Activated naive CD8-positive, alpha-beta T cell treated with anti-CD3 and anti-CD28 coated beads for 36 hours (primary cell): Measurements from ENCODE around the gene TBC1D1. TPM values are rescaled to one million over a fixed set of nuclear protein-coding genes. Genes with fewer than 3 reads are reported as not detected.

Source experiments
- DNase-seq: peaks from one replicate; pipeline ENCODE4 v3.0.0; 2021
- H3K27ac Mint-ChIP-seq: one replicate; pipeline ENCODE4 v1.8.0; 2022; ENCODE audit warnings: mild to moderate bottlenecking, moderate library complexity, mixed read lengths
- H3K27me3 Mint-ChIP-seq: one replicate; pipeline ENCODE4 v1.8.0; 2022; ENCODE audit warnings: mild to moderate bottlenecking, mixed read lengths
- H3K36me3 Mint-ChIP-seq: one replicate; pipeline ENCODE4 v1.8.0; 2021; ENCODE audit warnings: mild to moderate bottlenecking, mixed read lengths
- H3K4me1 Mint-ChIP-seq: one replicate; pipeline ENCODE4 v1.8.0; 2021; ENCODE audit warnings: mixed read lengths
- H3K4me3 Mint-ChIP-seq: one replicate; pipeline ENCODE4 v1.8.0; 2022; ENCODE audit warnings: mild to moderate bottlenecking, moderate library complexity, mixed read lengths
- H3K9me3 Mint-ChIP-seq: one replicate; pipeline ENCODE4 v1.8.0; 2022; ENCODE audit warnings: mixed read lengths
- total RNA-seq, 2 experiments: library from RNA; stranded (reverse); gene quantifications; one replicate each; pipeline ENCODE4 v1.2.3, GENCODE V29; 2021

The TBC1D1 gene
- 10 to 100 TPM; 79.6 to 80.3 TPM for total RNA-seq

- peak within 1 kb of the TSS; percentile 96 for H3K27ac Mint-ChIP-seq
- no peak for DNase-seq
- H3K4me1 Mint-ChIP-seq = peaks cover 31% of the 10 kb centered on the region
- H3K4me3 Mint-ChIP-seq = peak within 1 kb of the TSS; percentile 84
- peaks cover 3% of the 10 kb centered on the region for H3K27me3 Mint-ChIP-seq
- H3K36me3 Mint-ChIP-seq = peaks cover 8% of the 10 kb centered on the region
- no peaks in the 10 kb centered on the region for H3K9me3 Mint-ChIP-seq
Observed at GRCh38 chr4:37890801-37891259, at the start of gene TBC1D1. Gene TBC1D1, plus strand, starts transcription at chr4:37891084. Its CDS starts 11,012 bp downstream, at chr4:37902096.

GRCh38 chr4:37844204-37844603 lies 46.7 kb upstream of the TBC1D1 start:
- Mint-ChIP-seq H3K27ac (no peak overlapping the region), H3K4me3 (no peak overlapping the region), H3K36me3 (peaks cover 17% of the 10 kb centered on the region), H3K9me3 (no peaks in the 10 kb centered on the region), H3K4me1 (peaks cover 2% of the 10 kb centered on the region), H3K27me3 (no peaks in the 10 kb centered on the region)
- no peak for DNase-seq

- Mint-ChIP-seq H3K4me1 (no peaks in the 10 kb centered on the region), H3K36me3 (peaks cover 17% of the 10 kb centered on the region)
Observed at GRCh38 chr4:37845201-37845600, 45.7 kb upstream of the TBC1D1 start.

GRCh38 chr4:37847311-37847884 lies 43.5 kb upstream of the TBC1D1 start:
- no peaks in the 10 kb centered on the region for H3K27me3 Mint-ChIP-seq
- peaks cover 12% of the 10 kb centered on the region for H3K36me3 Mint-ChIP-seq
- no peaks in the 10 kb centered on the region for H3K9me3 Mint-ChIP-seq
- no peak overlapping the region for H3K27ac Mint-ChIP-seq
- DNase-seq = no peak
- H3K4me1 Mint-ChIP-seq = no peaks in the 10 kb centered on the region
- no peak overlapping the region for H3K4me3 Mint-ChIP-seq

More at GRCh38 chr4:37845201-37845600, 45.7 kb upstream of the TBC1D1 start:
- no peak for DNase-seq
- H3K9me3 Mint-ChIP-seq = no peaks in the 10 kb centered on the region
- H3K27ac Mint-ChIP-seq = no peak overlapping the region
- no peak overlapping the region for H3K4me3 Mint-ChIP-seq
- H3K27me3 Mint-ChIP-seq = no peaks in the 10 kb centered on the region

- no peaks in the 10 kb centered on the region for H3K9me3 Mint-ChIP-seq
- no peaks in the 10 kb centered on the region for H3K27me3 Mint-ChIP-seq
- peaks cover 7% of the 10 kb centered on the region for H3K36me3 Mint-ChIP-seq
- H3K27ac Mint-ChIP-seq = no peak overlapping the region
- H3K4me3 Mint-ChIP-seq = no peak overlapping the region
- H3K4me1 Mint-ChIP-seq = no peaks in the 10 kb centered on the region
- DNase-seq = no peak
Observed at GRCh38 chr4:37852376-37852775, 38.5 kb upstream of the TBC1D1 start.

GRCh38 chr4:37858112-37858511 lies 32.8 kb upstream of the TBC1D1 start:
- H3K27me3 Mint-ChIP-seq = no peaks in the 10 kb centered on the region
- no peaks in the 10 kb centered on the region for H3K4me1 Mint-ChIP-seq
- no peak for DNase-seq
- H3K4me3 Mint-ChIP-seq = no peak overlapping the region
- no peak overlapping the region for H3K27ac Mint-ChIP-seq
- no peaks in the 10 kb centered on the region for H3K9me3 Mint-ChIP-seq
- peaks cover 20% of the 10 kb centered on the region for H3K36me3 Mint-ChIP-seq

- Mint-ChIP-seq H3K36me3 (peaks cover 26% of the 10 kb centered on the region), H3K4me3 (no peak overlapping the region), H3K27me3 (no peaks in the 10 kb centered on the region), H3K9me3 (no peaks in the 10 kb centered on the region), H3K4me1 (no peaks in the 10 kb centered on the region), H3K27ac (no peak overlapping the region)
- DNase-seq = no peak
Observed at GRCh38 chr4:37858872-37859271, 32.0 kb upstream of the TBC1D1 start.

- Mint-ChIP-seq H3K27me3 (no peaks in the 10 kb centered on the region), H3K9me3 (no peaks in the 10 kb centered on the region), H3K27ac (no peak overlapping the region), H3K36me3 (peaks cover 30% of the 10 kb centered on the region), H3K4me3 (no peak overlapping the region), H3K4me1 (no peaks in the 10 kb centered on the region)
- no peak for DNase-seq
Observed at GRCh38 chr4:37860266-37860665, 30.6 kb upstream of the TBC1D1 start.

- DNase-seq = no peak
- Mint-ChIP-seq H3K9me3 (no peaks in the 10 kb centered on the region), H3K27ac (no peak overlapping the region), H3K27me3 (no peaks in the 10 kb centered on the region), H3K36me3 (peaks cover 44% of the 10 kb centered on the region), H3K4me3 (no peak overlapping the region), H3K4me1 (no peaks in the 10 kb centered on the region)
Observed at GRCh38 chr4:37862961-37863360, 27.9 kb upstream of the TBC1D1 start.

GRCh38 chr4:37864786-37865185 lies 26.1 kb upstream of the TBC1D1 start:
- peaks cover 35% of the 10 kb centered on the region for H3K36me3 Mint-ChIP-seq
- no peak overlapping the region for H3K27ac Mint-ChIP-seq
- no peaks in the 10 kb centered on the region for H3K9me3 Mint-ChIP-seq
- H3K4me1 Mint-ChIP-seq = no peaks in the 10 kb centered on the region
- no peak for DNase-seq
- H3K27me3 Mint-ChIP-seq = no peaks in the 10 kb centered on the region
- no peak overlapping the region for H3K4me3 Mint-ChIP-seq

- peaks cover 35% of the 10 kb centered on the region for H3K36me3 Mint-ChIP-seq
- no peak overlapping the region for H3K4me3 Mint-ChIP-seq
- H3K27ac Mint-ChIP-seq = no peak overlapping the region
- no peaks in the 10 kb centered on the region for H3K4me1 Mint-ChIP-seq
- no peak for DNase-seq
- no peaks in the 10 kb centered on the region for H3K9me3 Mint-ChIP-seq
- no peaks in the 10 kb centered on the region for H3K27me3 Mint-ChIP-seq
Observed at GRCh38 chr4:37865450-37865849, 25.4 kb upstream of the TBC1D1 start.

GRCh38 chr4:37867102-37867501 lies 23.8 kb upstream of the TBC1D1 start:
- no peak overlapping the region for H3K4me3 Mint-ChIP-seq
- peaks cover 6% of the 10 kb centered on the region for H3K4me1 Mint-ChIP-seq
- no peak overlapping the region for H3K27ac Mint-ChIP-seq
- no peaks in the 10 kb centered on the region for H3K9me3 Mint-ChIP-seq
- DNase-seq = no peak
- peaks cover 41% of the 10 kb centered on the region for H3K36me3 Mint-ChIP-seq
- no peaks in the 10 kb centered on the region for H3K27me3 Mint-ChIP-seq

GRCh38 chr4:37868238-37868637 lies 22.6 kb upstream of the TBC1D1 start:
- H3K4me3 Mint-ChIP-seq = no peak overlapping the region

GRCh38 chr4:37872310-37872988 lies 18.4 kb upstream of the TBC1D1 start:
- Mint-ChIP-seq H3K4me3 (no peak overlapping the region), H3K4me1 (peaks cover 20% of the 10 kb centered on the region), H3K36me3 (peaks cover 17% of the 10 kb centered on the region), H3K27ac (peak overlapping the region; percentile 58), H3K9me3 (no peaks in the 10 kb centered on the region), H3K27me3 (no peaks in the 10 kb centered on the region)
- no peak for DNase-seq

More at GRCh38 chr4:37868238-37868637, 22.6 kb upstream of the TBC1D1 start:
- Mint-ChIP-seq H3K36me3 (peaks cover 37% of the 10 kb centered on the region), H3K9me3 (no peaks in the 10 kb centered on the region), H3K27me3 (no peaks in the 10 kb centered on the region), H3K27ac (no peak overlapping the region), H3K4me1 (peaks cover 14% of the 10 kb centered on the region)
- DNase-seq = no peak

- Mint-ChIP-seq H3K4me1 (peaks cover 20% of the 10 kb centered on the region), H3K27ac (no peak overlapping the region), H3K4me3 (no peak overlapping the region), H3K9me3 (no peaks in the 10 kb centered on the region), H3K36me3 (peaks cover 12% of the 10 kb centered on the region), H3K27me3 (no peaks in the 10 kb centered on the region)
- no peak for DNase-seq
Observed at GRCh38 chr4:37873386-37873785, 17.5 kb upstream of the TBC1D1 start.

GRCh38 chr4:37876156-37876555 lies 14.7 kb upstream of the TBC1D1 start:
- DNase-seq = no peak
- Mint-ChIP-seq H3K4me1 (peaks cover 18% of the 10 kb centered on the region), H3K4me3 (no peak overlapping the region), H3K27ac (no peak overlapping the region), H3K9me3 (no peaks in the 10 kb centered on the region), H3K36me3 (peaks cover 7% of the 10 kb centered on the region), H3K27me3 (no peaks in the 10 kb centered on the region)
